Neural cell (in vitro differentiated cells): ENCODE measurements around the gene KCND2. TPM values are rescaled to one million over a fixed set of nuclear protein-coding genes. Genes with fewer than 3 reads are reported as not detected.

Experiments
- H2AFZ ChIP-seq: fragments of 200-600, 300-800 bp; sonication (generic), shearing (Covaris generic); 2 replicates; pipeline ENCODE4 v1.6.0; 2014; ENCODE audit warnings: low read depth, mild to moderate bottlenecking, antibody characterized with exemption, low read length, moderate library complexity
- H3F3A ChIP-seq: fragments of 200-600 bp; shearing (Covaris generic); 2 replicates; pipeline ENCODE4 v1.6.1; 2016; ENCODE audit warnings: mild to moderate bottlenecking, moderate library complexity, mixed read lengths, antibody characterized with exemption, low read length; ENCODE audit not compliant: insufficient read depth, poor library complexity, severe bottlenecking
- H3K27ac ChIP-seq: fragments of 200-600, 300-800 bp; sonication (generic), shearing (Covaris generic); 2 replicates; pipeline ENCODE4 v1.5.1; 2014; ENCODE audit warnings: mild to moderate bottlenecking, low read length, moderate library complexity
- H3K27me3 ChIP-seq: fragments of 300-800, 200-600 bp; sonication (generic), shearing (Covaris generic); 2 replicates; pipeline ENCODE4 v1.6.0; 2014; ENCODE audit warnings: mild to moderate bottlenecking, low read depth, low read length, moderate library complexity; ENCODE audit not compliant: insufficient read depth
- H3K36me3 ChIP-seq: fragments of 300-800, 200-600 bp; sonication (generic), shearing (Covaris generic); 2 replicates; pipeline ENCODE4 v1.5.1; 2014; ENCODE audit warnings: mild to moderate bottlenecking, antibody characterized with exemption, low read length, moderate library complexity; ENCODE audit not compliant: insufficient read depth
- H3K4me2 ChIP-seq: fragments of 300-800, 200-600 bp; sonication (generic), shearing (Covaris generic); 2 replicates; pipeline ENCODE4 v1.6.0; 2014; ENCODE audit warnings: mild to moderate bottlenecking, low read length
- H3K4me3 ChIP-seq: fragments of 300-800, 200-600 bp; sonication (generic), shearing (Covaris generic); 2 replicates; pipeline ENCODE4 v1.5.1; 2014; ENCODE audit warnings: mild to moderate bottlenecking, low read length, moderate library complexity
- H3K79me2 ChIP-seq: fragments of 200-600 bp; shearing (Covaris generic); replicated peaks from 2 replicates; pipeline ENCODE4 v1.6.0; 2014; ENCODE audit warnings: mild to moderate bottlenecking, low read length, moderate library complexity; ENCODE audit not compliant: insufficient read depth
- H3K9ac ChIP-seq: fragments of 300-800, 200-600 bp; sonication (generic), shearing (Covaris generic); 2 replicates; pipeline ENCODE4 v1.6.1; 2016; ENCODE audit warnings: mild to moderate bottlenecking, low read length, mixed read lengths
- H3K9me2 ChIP-seq: fragments of 200-600 bp; shearing (Covaris generic); 2 replicates; pipeline ENCODE4 v1.6.1; 2016; ENCODE audit warnings: mild to moderate bottlenecking, low read length, mixed read lengths; ENCODE audit not compliant: insufficient read depth
- H3K9me3 ChIP-seq: fragments of 200-600, 300-800 bp; sonication (generic), shearing (Covaris generic); 2 replicates; pipeline ENCODE4 v1.6.1; 2016; ENCODE audit warnings: mild to moderate bottlenecking, mixed run types, low read length, moderate library complexity, mixed read lengths
- H4K20me1 ChIP-seq: fragments of 200-600 bp; shearing (Covaris generic); 2 replicates; pipeline ENCODE4 v1.6.1; 2016; ENCODE audit warnings: mild to moderate bottlenecking, mixed run types; ENCODE audit not compliant: insufficient read depth
- CTCF ChIP-seq: fragments of 450-650 bp; IDR thresholded peaks from 2 replicates; pipeline ENCODE4 v1.5.1; 2014; ENCODE audit warnings: antibody characterized with exemption, mild to moderate bottlenecking, moderate library complexity; ENCODE audit not compliant: poor library complexity, severe bottlenecking
- EP300 ChIP-seq: fragments of 450-650 bp; conservative IDR thresholded peaks from 2 replicates; pipeline ENCODE4 v1.6.1; 2014; ENCODE audit warnings: antibody characterized with exemption, mild to moderate bottlenecking, moderate library complexity; ENCODE audit not compliant: poor library complexity, severe bottlenecking
- EZH2 ChIP-seq: fragments of 200-600, 300-800 bp; shearing (Covaris generic), sonication (generic); IDR thresholded peaks from 2 replicates; pipeline ENCODE4 v1.6.1; 2014; ENCODE audit warnings: antibody characterized with exemption, low read length, borderline replicate concordance, mild to moderate bottlenecking; ENCODE audit not compliant: insufficient read depth, poor library complexity, severe bottlenecking
- MXI1 ChIP-seq: fragments of 450-650 bp; conservative IDR thresholded peaks from 2 replicates; pipeline ENCODE4 v1.6.1; 2014; ENCODE audit warnings: antibody characterized with exemption, mild to moderate bottlenecking; ENCODE audit not compliant: poor library complexity, severe bottlenecking
- POLR2AphosphoS5 ChIP-seq: IDR thresholded peaks from 2 replicates; pipeline ENCODE4 v1.6.1; 2012
- RAD21 ChIP-seq: fragments of 450-650 bp; conservative IDR thresholded peaks from 2 replicates; pipeline ENCODE4 v1.6.1; 2014; ENCODE audit warnings: antibody characterized with exemption, mild to moderate bottlenecking, moderate library complexity
- REST ChIP-seq: IDR thresholded peaks from 2 replicates; pipeline ENCODE4 v1.6.1; 2012; ENCODE audit warnings: borderline replicate concordance
- SMC3 ChIP-seq: fragments of 450-650 bp; conservative IDR thresholded peaks from 2 replicates; pipeline ENCODE4 v1.6.1; 2014; ENCODE audit warnings: antibody characterized with exemption, mild to moderate bottlenecking, moderate library complexity; ENCODE audit not compliant: poor library complexity
- TAF1 ChIP-seq: IDR thresholded peaks from 2 replicates; pipeline ENCODE4 v1.6.1; 2012; ENCODE audit warnings: low read depth
- polyA plus RNA-seq: library from polyadenylated mRNA; depleted of rRNA; stranded (reverse); fragments of >200 nt; gene quantifications from 2 replicates; pipeline ENCODE4 v1.2.3, GENCODE V29; 2014

KCND2 gene
- polyA plus RNA-seq, 1 donor from 2014 or later, result 11.0 TPM

- Histone ChIP-seq H3K79me2 (no peaks in the 10 kb centered on the region), H3K9me3 (no peaks in the 10 kb centered on the region), H3K9ac (no peak overlapping the region), H3F3A (no peaks in the 10 kb centered on the region), H3K27me3 (no peaks in the 10 kb centered on the region), H4K20me1 (no peaks in the 10 kb centered on the region), H3K36me3 (no peaks in the 10 kb centered on the region), H3K9me2 (no peaks in the 10 kb centered on the region), H2AFZ (no peak overlapping the region), H3K4me2 (no peak overlapping the region), H3K4me3 (no peak overlapping the region), H3K27ac (no peak overlapping the region)
- no peak for TF ChIP-seq SMC3
- TF ChIP-seq REST, result no peak
- no peak for TF ChIP-seq MXI1
- no peak for TF ChIP-seq TAF1
- no peak for TF ChIP-seq RAD21
- TF ChIP-seq CTCF, result no peak
- TF ChIP-seq POLR2AphosphoS5, result no peak
- TF ChIP-seq EZH2, result no peak
- TF ChIP-seq EP300, result no peak
Observed at GRCh38 chr7:120582916-120583315, 309.9 kb downstream of the KCND2 start.

- Histone ChIP-seq H3K4me2 (no peak overlapping the region), H3K4me3 (no peak overlapping the region), H3K9me3 (no peaks in the 10 kb centered on the region), H3F3A (no peaks in the 10 kb centered on the region), H3K36me3 (no peaks in the 10 kb centered on the region), H3K27ac (no peak overlapping the region), H3K27me3 (no peaks in the 10 kb centered on the region), H3K79me2 (no peaks in the 10 kb centered on the region), H4K20me1 (no peaks in the 10 kb centered on the region), H3K9me2 (no peaks in the 10 kb centered on the region), H3K9ac (no peak overlapping the region), H2AFZ (no peak overlapping the region)
- TF ChIP-seq REST, result no peak
- no peak for TF ChIP-seq SMC3
- TF ChIP-seq RAD21, result no peak
- no peak for TF ChIP-seq POLR2AphosphoS5
- no peak for TF ChIP-seq TAF1
- TF ChIP-seq EP300, result no peak
- TF ChIP-seq MXI1, result no peak
- TF ChIP-seq CTCF, result no peak
- TF ChIP-seq EZH2, result no peak
Observed at GRCh38 chr7:120583899-120584586, 311.1 kb downstream of the KCND2 start.
